GM08714 (cell line): ENCODE data around the gene ATP10A.
"Not testable (repeated sequence)": the region's sequence is repeated elsewhere in the genome, so short reads cannot be mapped to it uniquely, and the experiment has no call there.

Experiments
- H3K4me3 ChIP-seq: fragments of 200-500 bp; sonication (Bioruptor generic); 2 replicates; pipeline ENCODE4 v1.5.1; 2014; ENCODE audit warnings: mild to moderate bottlenecking, low read length, inconsistent platforms
- ZNF274 ChIP-seq: IDR thresholded peaks from 2 replicates; pipeline ENCODE4 v1.6.1; 2012; ENCODE audit warnings: mild to moderate bottlenecking, low read depth, low read length

Gene ATP10A

GRCh38 chr15:25858952-25859760 lies 4.0 kb downstream of the ATP10A start:
- no peak overlapping the region for H3K4me3 ChIP-seq
- TF ChIP-seq ZNF274, result no peak

GRCh38 chr15:25856059-25856458 lies 7.1 kb downstream of the ATP10A start:
- not testable (repeated sequence) for H3K4me3 ChIP-seq

GRCh38 chr15:25852661-25853524 lies 10.2 kb downstream of the ATP10A start:
- no peak overlapping the region for H3K4me3 ChIP-seq
- no peak for TF ChIP-seq ZNF274

GRCh38 chr15:25852027-25852426 lies 11.1 kb downstream of the ATP10A start:
- no peak overlapping the region for H3K4me3 ChIP-seq
- TF ChIP-seq ZNF274, result no peak

- no peak for TF ChIP-seq ZNF274
- H3K4me3 ChIP-seq, result no peak overlapping the region; the same call in 1 of the 2 replicates
Observed at GRCh38 chr15:25850154-25851111, 12.7 kb downstream of the ATP10A start.

- TF ChIP-seq ZNF274, result no peak
- H3K4me3 ChIP-seq, result no peak overlapping the region
Observed at GRCh38 chr15:25849157-25849921, 13.8 kb downstream of the ATP10A start.

- H3K4me3 ChIP-seq, result no peak overlapping the region
- TF ChIP-seq ZNF274, result no peak
Observed at GRCh38 chr15:25848784-25849156, 14.4 kb downstream of the ATP10A start.

GRCh38 chr15:25848325-25848724 lies 14.8 kb downstream of the ATP10A start:
- no peak for TF ChIP-seq ZNF274

GRCh38 chr15:25847051-25847450 lies 16.1 kb downstream of the ATP10A start:
- no peak overlapping the region for H3K4me3 ChIP-seq
- TF ChIP-seq ZNF274, result no peak

More at GRCh38 chr15:25848325-25848724, 14.8 kb downstream of the ATP10A start:
- no peak overlapping the region for H3K4me3 ChIP-seq

GRCh38 chr15:25846377-25846776 lies 16.8 kb downstream of the ATP10A start:
- H3K4me3 ChIP-seq, result no peak overlapping the region
- TF ChIP-seq ZNF274, result no peak

GRCh38 chr15:25844981-25845680 lies 18.0 kb downstream of the ATP10A start:
- no peak overlapping the region for H3K4me3 ChIP-seq
- no peak for TF ChIP-seq ZNF274

- TF ChIP-seq ZNF274, result no peak
- H3K4me3 ChIP-seq, result no peak overlapping the region
Observed at GRCh38 chr15:25844542-25844941, 18.6 kb downstream of the ATP10A start.

- no peak overlapping the region for H3K4me3 ChIP-seq
- no peak for TF ChIP-seq ZNF274
Observed at GRCh38 chr15:25844076-25844475, 19.1 kb downstream of the ATP10A start.
